COLO829 (cell line): ENCODE results near the gene TMEM86A.

ENCODE experiments used
- DNase-seq: peaks from one replicate; pipeline ENCODE4 v3.0.0; 2012; ENCODE audit warnings: low spot score

TMEM86A gene

DNA sequence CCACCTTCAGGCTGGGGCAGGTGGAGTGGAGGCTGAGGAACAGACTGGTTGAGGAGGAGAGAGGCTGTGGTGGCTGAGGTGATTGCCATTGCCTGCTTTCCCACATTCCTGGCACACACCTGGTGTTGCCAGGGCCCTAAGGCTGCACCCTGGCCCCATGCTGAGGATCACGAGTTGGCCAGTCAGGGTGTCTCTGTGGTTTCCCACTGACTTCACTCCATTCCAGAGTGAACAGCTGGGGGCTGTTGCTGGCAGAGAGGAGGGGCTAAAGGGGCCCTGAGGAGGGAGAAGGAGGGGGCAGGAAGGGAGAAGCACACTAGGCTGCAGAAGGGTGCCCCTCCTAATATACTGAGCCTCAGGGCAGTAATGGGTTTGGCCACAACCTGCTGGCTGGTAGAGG is 1.8 kb downstream of the TMEM86A start:
- DNase-seq, result no peak

- no peak for DNase-seq
These were observed 2.3 kb downstream of the TMEM86A start for GRCh38 chr11:18700872-18701271.

DNA sequence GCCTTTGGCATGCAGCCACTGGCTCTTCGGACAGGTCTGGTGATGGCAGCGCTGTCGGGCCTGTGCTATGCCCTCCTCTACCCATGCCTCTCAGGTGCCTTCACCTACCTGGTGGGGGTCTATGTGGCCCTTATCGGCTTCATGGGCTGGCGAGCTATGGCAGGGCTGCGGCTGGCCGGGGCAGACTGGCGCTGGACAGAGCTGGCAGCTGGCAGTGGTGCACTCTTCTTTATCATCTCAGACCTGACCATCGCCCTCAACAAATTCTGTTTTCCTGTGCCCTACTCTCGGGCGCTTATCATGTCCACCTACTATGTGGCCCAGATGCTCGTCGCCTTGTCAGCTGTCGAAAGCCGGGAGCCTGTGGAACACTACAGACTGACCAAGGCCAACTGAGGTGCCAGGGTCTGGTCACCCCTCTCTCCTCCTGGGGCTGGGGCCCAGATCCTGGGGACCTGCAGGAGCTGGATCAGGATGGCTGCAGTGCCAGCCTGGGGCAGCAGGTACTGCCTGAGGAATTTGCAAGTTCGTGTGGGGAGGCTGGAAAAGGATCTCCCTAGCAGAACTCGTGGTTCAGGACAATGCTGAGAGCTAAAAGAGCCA is 3.1 kb downstream of the TMEM86A start:
- DNase-seq, result no peak

- DNase-seq, result no peak
These were observed 4.6 kb downstream of the TMEM86A start for GRCh38 chr11:18703001-18703763.

DNA sequence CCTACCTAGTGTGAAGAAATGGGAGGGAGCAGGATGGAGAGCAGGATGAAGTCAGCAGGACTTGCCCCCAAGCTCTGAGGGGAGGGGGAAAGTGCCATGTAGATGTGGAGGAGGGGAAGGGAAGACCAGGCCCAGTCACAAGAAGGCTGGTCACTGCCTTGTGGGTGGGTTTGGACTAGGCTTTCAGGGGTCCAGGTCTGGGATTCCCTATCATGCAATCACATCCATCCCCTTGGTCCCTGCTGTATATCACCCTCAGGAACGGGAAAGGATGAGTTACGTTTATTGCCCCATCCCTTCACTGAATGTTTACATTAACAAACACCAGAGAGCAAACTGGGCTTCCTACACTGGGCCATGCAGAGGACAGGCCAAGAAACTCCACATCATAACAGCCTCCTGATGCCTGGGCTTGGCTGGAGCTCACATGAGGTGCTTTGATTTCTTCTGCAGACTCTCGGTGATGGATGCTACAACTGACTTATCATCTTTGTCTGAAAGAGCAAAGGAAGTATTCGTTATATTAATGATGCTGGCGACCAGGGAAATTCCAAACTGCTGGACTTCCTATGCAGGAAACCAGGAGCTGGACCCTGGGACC is 5.6 kb downstream of the TMEM86A start:
- no peak for DNase-seq

- no peak for DNase-seq
These were observed 6.1 kb downstream of the TMEM86A start for GRCh38 chr11:18704698-18705097.

GRCh38 chr11:18705651-18706281 is 7.2 kb downstream of the TMEM86A start:
- no peak for DNase-seq

- no peak for DNase-seq
These were observed 8.0 kb downstream of the TMEM86A start for GRCh38 chr11:18706330-18707243.

- no peak for DNase-seq
These were observed 9.3 kb downstream of the TMEM86A start for GRCh38 chr11:18707811-18708340.

GRCh38 chr11:18709414-18709813 is 10.8 kb downstream of the TMEM86A start:
- no peak for DNase-seq

GRCh38 chr11:18710545-18710944 is 12.0 kb downstream of the TMEM86A start:
- DNase-seq, result no peak

DNA sequence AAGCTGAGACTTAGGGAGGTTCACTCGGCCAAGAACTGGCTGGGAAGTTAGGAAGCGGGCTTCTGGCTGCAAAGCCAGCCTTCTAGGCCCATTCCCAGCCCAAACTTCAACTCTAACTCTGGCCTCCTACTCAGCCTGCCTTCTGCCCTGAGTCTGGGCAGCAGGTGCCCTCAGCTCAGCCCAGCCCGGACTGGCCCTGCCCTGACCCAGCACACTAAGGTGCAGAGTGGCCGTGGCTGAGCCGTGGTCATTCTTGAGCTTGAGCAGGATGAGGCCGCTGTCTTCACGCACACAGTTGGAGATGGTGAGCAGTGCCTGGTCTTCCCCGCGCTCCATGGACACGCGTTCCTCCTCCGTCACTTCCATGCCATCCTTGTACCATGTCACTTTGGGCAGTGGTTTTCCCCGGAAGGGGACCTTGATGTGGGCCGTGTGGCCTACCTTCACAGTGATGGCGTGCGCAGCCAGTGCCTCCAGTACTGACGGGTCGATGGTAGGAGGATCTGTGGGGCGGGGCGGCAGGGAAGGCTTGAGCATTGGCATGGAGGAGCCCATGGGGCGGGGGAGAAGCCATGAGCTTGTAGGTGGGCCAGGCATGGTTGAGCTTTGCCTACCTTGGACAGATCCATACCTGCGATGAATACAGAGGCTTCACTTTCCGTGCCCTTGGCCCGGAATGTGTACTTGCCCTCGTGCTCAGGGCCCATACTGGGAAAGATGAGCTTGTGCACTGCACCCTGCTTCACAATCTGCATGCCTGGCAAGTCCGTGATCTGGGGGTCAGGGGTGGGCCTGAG is 15.3 kb downstream of the TMEM86A start:
- no peak for DNase-seq

DNA sequence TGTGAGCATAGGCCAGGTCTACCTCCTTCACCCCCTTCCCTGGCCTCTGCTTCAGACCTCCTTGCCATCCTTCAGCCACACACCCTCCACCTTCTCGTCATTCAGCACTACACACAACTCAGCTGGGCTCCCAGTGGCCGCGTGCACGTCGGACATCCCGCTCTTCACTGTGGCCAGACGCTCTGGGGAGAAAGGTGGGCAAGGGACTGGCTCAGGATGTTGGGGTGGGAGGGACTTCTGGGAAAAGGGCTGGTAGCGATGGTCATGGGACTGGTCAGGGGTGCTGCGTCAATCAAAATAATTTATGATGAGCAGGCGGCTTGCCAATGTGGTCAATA is 15.8 kb downstream of the TMEM86A start:
- DNase-seq, result no peak

DNA sequence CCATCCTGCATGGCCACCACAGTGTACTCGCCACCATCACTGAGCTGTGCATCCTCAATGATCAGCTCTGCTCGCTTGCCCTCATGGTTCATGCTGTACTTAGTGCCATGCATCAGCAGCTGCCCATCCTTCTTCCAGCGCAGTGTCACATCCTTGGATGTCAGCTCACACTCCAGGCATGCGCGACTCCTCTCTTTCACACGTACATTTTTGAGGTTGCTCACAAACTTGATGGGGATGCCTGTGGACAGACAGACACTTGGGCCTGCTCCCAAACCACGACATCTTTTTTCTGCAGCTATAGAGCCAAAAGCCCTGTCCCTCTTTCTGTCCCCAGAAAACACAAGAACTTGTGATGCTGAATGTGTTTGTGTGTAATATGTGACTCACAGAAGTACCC is 16.9 kb downstream of the TMEM86A start:
- DNase-seq, result no peak

DNA sequence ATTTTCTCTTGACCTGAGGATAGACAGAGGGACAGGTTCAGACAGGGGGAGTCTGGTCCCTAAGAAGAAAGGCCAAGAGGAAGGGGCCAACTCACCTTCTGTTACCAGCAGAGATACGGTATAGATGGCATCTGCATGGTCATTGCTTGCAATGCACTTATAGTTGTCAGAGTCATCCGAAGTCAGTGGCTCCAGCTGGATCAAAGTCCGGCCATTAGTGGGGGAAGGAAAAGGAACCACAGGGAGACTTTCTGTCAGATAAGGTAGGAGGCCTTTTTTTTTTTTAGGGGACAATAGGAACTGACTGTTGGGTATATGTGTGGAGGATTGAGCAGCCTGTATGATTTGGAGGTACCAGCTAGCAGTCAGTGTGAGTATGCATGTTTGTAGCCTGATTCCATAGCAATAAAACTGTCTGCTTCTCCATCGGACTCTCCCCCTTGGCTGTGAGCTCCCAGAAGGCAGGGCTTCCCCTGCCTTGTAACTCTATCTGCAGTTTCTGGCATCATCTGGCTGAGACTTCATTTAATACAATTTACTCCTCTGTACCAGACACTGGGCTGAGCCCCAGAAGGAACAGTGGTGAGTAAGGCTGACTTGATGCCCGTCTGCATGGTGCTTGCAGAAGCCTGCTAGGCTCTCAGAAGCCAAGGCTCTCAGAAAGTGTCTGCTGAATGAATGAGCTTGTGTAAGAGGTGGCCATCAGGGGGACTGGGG is 21.7 kb downstream of the TMEM86A start:
- DNase-seq, result no peak

GRCh38 chr11:18720808-18721560 is 22.4 kb downstream of the TMEM86A start:
- DNase-seq, result peak; percentile 54

DNA sequence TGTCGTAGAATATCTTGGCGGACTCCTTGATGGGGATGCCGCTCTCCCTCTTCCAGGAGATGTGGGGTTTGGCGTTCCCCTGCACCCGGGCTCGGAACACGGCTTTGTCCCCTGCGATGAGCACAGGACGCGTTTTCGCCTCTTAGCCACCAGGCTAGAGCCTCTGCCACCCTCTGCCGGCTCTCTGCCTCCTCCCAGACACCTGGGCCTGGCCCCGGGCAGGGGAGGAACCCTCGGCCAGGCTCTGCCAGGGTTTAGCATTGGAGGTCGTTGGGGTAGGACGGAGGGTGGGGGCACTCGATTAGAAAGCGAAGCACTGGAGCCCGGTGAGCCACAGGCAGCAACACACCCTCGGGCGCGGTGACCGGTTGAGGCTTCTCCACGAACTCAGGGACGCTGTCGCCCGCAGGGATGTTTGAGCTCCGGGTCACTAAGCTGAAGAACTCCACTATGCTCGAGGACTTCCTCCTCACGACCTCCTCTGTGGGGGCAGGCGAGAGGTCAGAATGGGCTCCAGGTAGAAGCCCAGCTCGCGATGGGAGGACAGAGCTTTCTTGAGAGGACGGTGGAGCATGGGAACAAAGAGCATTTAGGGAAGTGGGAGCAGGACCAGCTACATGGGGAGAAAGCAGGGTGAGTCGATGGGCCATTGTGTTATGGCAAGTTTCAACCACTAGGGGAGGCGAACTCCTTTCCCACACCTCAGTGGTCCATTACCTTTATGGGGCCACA is 23.1 kb downstream of the TMEM86A start:
- DNase-seq, result peak; percentile 45

DNA sequence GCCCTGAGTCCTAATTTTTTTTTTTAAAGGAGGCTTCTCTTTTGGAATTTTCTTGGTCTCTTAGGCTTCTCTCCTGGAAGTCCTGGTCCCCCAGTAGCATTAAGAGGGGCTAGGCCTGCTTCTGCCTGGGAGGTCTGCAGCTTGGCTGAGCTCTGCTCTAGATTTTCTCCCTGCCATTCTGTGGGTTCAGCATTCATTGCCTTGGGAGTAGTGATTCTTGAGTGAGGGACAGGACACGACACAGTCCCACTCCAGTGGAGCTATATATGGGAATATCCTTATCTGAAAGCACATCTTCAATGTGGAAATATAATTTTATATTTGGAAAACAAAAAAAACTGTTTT is 23.7 kb downstream of the TMEM86A start:
- no peak for DNase-seq

- no peak for DNase-seq
These were observed 25.4 kb downstream of the TMEM86A start for GRCh38 chr11:18723991-18724390.
